NT2/D1 (cell line): ENCODE results near the gene UGT1A10.

Experiments
- SUZ12 ChIP-seq: IDR thresholded peaks from 2 replicates; pipeline ENCODE4 v1.6.1; 2011; ENCODE audit not compliant: insufficient read length, insufficient read depth; ENCODE audit errors: extremely low read depth
- YY1 ChIP-seq: IDR thresholded peaks from 2 replicates; pipeline ENCODE4 v1.6.1; 2011; ENCODE audit not compliant: insufficient read length, insufficient read depth
- ZNF274 ChIP-seq: IDR thresholded peaks from 2 replicates; pipeline ENCODE4 v1.6.1; 2011; ENCODE audit warnings: mild to moderate bottlenecking, low read depth, low read length

- TF ChIP-seq YY1 (no peak), ZNF274 (no peak), SUZ12 (no peak)
These were observed 167.7 kb downstream of the UGT1A10 start for GRCh38 chr2:233803994-233804393.
